SJSA1 (cell line): Measurements from ENCODE around the gene FGF14. TPM values are rescaled to one million over a fixed set of nuclear protein-coding genes. Genes with fewer than 3 reads are reported as not detected.

Source experiments
- DNase-seq, 2 experiments: peaks; one replicate each; pipeline ENCODE4 v3.0.0-alpha.2; 2015 to 2020; ENCODE audit warnings: low spot score in 2 of 2, low read depth in 1 of 2
- H3K27ac ChIP-seq: fragments of 250-450 bp; sonication (Bioruptor Pico); 2 replicates; pipeline ENCODE4 v1.5.1; 2020; ENCODE audit warnings: mild to moderate bottlenecking, moderate library complexity
- H3K27me3 ChIP-seq: fragments of 250-450 bp; sonication (Bioruptor Pico); replicated peaks from 2 replicates; pipeline ENCODE4 v1.5.1; 2020; ENCODE audit warnings: mild to moderate bottlenecking, moderate library complexity
- H3K36me3 ChIP-seq: fragments of 250-450 bp; sonication (Bioruptor Pico); 2 replicates; pipeline ENCODE4 v1.5.1; 2020; ENCODE audit warnings: mild to moderate bottlenecking
- H3K4me1 ChIP-seq: fragments of 250-450 bp; sonication (Bioruptor Pico); replicated peaks from 2 replicates; pipeline ENCODE4 v1.6.1; 2021; ENCODE audit warnings: mild to moderate bottlenecking
- H3K4me3 ChIP-seq: fragments of 250-450 bp; sonication (Bioruptor Pico); 2 replicates; pipeline ENCODE4 v1.5.1; 2020; ENCODE audit warnings: mild to moderate bottlenecking
- H3K9me3 ChIP-seq: fragments of 250-450 bp; sonication (Bioruptor Pico); replicated peaks from 2 replicates; pipeline ENCODE4 v1.5.1; 2020; ENCODE audit warnings: mild to moderate bottlenecking
- total RNA-seq: library from RNA; depleted of rRNA; stranded (reverse); fragments of >200 nt; shearing (Covaris generic); gene quantifications from 2 replicates; pipeline ENCODE4 v1.2.3, GENCODE V29; 2014

FGF14 gene
- total RNA-seq, 1 experiment from 2014 or later: not detected

GRCh38 chr13:102311901-102312300 is 89.9 kb downstream of the FGF14 start:
- Histone ChIP-seq H3K4me3 (no peak overlapping the region), H3K27me3 (no peaks in the 10 kb centered on the region), H3K36me3 (no peaks in the 10 kb centered on the region), H3K27ac (no peak overlapping the region), H3K9me3 (no peaks in the 10 kb centered on the region), H3K4me1 (no peaks in the 10 kb centered on the region)
- DNase-seq: no peak

GRCh38 chr13:102311419-102311796 is 90.4 kb downstream of the FGF14 start:
- H3K4me1 ChIP-seq: no peaks in the 10 kb centered on the region
- H3K27me3 ChIP-seq: no peaks in the 10 kb centered on the region
- no peak overlapping the region for H3K4me3 ChIP-seq
- no peak overlapping the region for H3K27ac ChIP-seq
- no peaks in the 10 kb centered on the region for H3K9me3 ChIP-seq
- DNase-seq: no peak
- H3K36me3 ChIP-seq: no peaks in the 10 kb centered on the region

GRCh38 chr13:102310691-102311418 is 91.0 kb downstream of the FGF14 start:
- Histone ChIP-seq H3K9me3 (no peaks in the 10 kb centered on the region), H3K36me3 (no peaks in the 10 kb centered on the region), H3K27me3 (no peaks in the 10 kb centered on the region), H3K4me3 (no peak overlapping the region), H3K27ac (no peak overlapping the region), H3K4me1 (no peaks in the 10 kb centered on the region)
- no peak for DNase-seq

GRCh38 chr13:102309110-102309509 is 92.7 kb downstream of the FGF14 start:
- H3K36me3 ChIP-seq: no peaks in the 10 kb centered on the region
- no peaks in the 10 kb centered on the region for H3K9me3 ChIP-seq
- no peaks in the 10 kb centered on the region for H3K27me3 ChIP-seq
- DNase-seq: no peak
- H3K4me3 ChIP-seq: no peak overlapping the region
- no peak overlapping the region for H3K27ac ChIP-seq
- no peaks in the 10 kb centered on the region for H3K4me1 ChIP-seq

- H3K4me1 ChIP-seq: no peaks in the 10 kb centered on the region
- no peaks in the 10 kb centered on the region for H3K9me3 ChIP-seq
- no peak overlapping the region for H3K4me3 ChIP-seq
- H3K36me3 ChIP-seq: no peaks in the 10 kb centered on the region
- no peak for DNase-seq
- no peaks in the 10 kb centered on the region for H3K27me3 ChIP-seq
- H3K27ac ChIP-seq: no peak overlapping the region
Observed at GRCh38 chr13:102302534-102302933, 99.3 kb downstream of the FGF14 start.

- H3K27me3 ChIP-seq: no peaks in the 10 kb centered on the region
- no peak for DNase-seq
- no peak overlapping the region for H3K4me3 ChIP-seq
- H3K4me1 ChIP-seq: no peaks in the 10 kb centered on the region
- no peaks in the 10 kb centered on the region for H3K36me3 ChIP-seq
- H3K27ac ChIP-seq: no peak overlapping the region
- no peaks in the 10 kb centered on the region for H3K9me3 ChIP-seq
Observed at GRCh38 chr13:102300379-102300778, 101.5 kb downstream of the FGF14 start.

- Histone ChIP-seq H3K4me3 (no peak overlapping the region), H3K36me3 (no peaks in the 10 kb centered on the region), H3K9me3 (no peaks in the 10 kb centered on the region), H3K27ac (no peak overlapping the region), H3K4me1 (no peaks in the 10 kb centered on the region), H3K27me3 (no peaks in the 10 kb centered on the region)
- DNase-seq: no peak
Observed at GRCh38 chr13:102299366-102299765, 102.5 kb downstream of the FGF14 start.

- no peaks in the 10 kb centered on the region for H3K9me3 ChIP-seq
- no peak overlapping the region for H3K4me3 ChIP-seq
- H3K36me3 ChIP-seq: no peaks in the 10 kb centered on the region
- no peak overlapping the region for H3K27ac ChIP-seq
- no peak for DNase-seq
- no peaks in the 10 kb centered on the region for H3K27me3 ChIP-seq
- H3K4me1 ChIP-seq: no peaks in the 10 kb centered on the region
Observed at GRCh38 chr13:102298051-102298450, 103.8 kb downstream of the FGF14 start.

GRCh38 chr13:102295316-102296048 is 106.4 kb downstream of the FGF14 start:
- Histone ChIP-seq H3K9me3 (no peaks in the 10 kb centered on the region), H3K27ac (no peak overlapping the region), H3K36me3 (no peaks in the 10 kb centered on the region), H3K4me1 (no peaks in the 10 kb centered on the region), H3K4me3 (no peak overlapping the region), H3K27me3 (no peaks in the 10 kb centered on the region)
- DNase-seq: no peak

GRCh38 chr13:102294407-102295018 is 107.3 kb downstream of the FGF14 start:
- no peaks in the 10 kb centered on the region for H3K27me3 ChIP-seq
- H3K36me3 ChIP-seq: no peaks in the 10 kb centered on the region
- H3K27ac ChIP-seq: no peak overlapping the region
- no peak for DNase-seq
- no peaks in the 10 kb centered on the region for H3K9me3 ChIP-seq
- H3K4me3 ChIP-seq: no peak overlapping the region
- H3K4me1 ChIP-seq: no peaks in the 10 kb centered on the region

GRCh38 chr13:102293723-102294122 is 108.1 kb downstream of the FGF14 start:
- no peaks in the 10 kb centered on the region for H3K36me3 ChIP-seq
- H3K27me3 ChIP-seq: no peaks in the 10 kb centered on the region
- H3K4me1 ChIP-seq: no peaks in the 10 kb centered on the region
- H3K4me3 ChIP-seq: no peak overlapping the region
- H3K27ac ChIP-seq: no peak overlapping the region
- no peak for DNase-seq
- no peaks in the 10 kb centered on the region for H3K9me3 ChIP-seq

- no peaks in the 10 kb centered on the region for H3K4me1 ChIP-seq
- DNase-seq: no peak
- no peak overlapping the region for H3K27ac ChIP-seq
- H3K4me3 ChIP-seq: no peak overlapping the region
- no peaks in the 10 kb centered on the region for H3K36me3 ChIP-seq
- no peaks in the 10 kb centered on the region for H3K9me3 ChIP-seq
- H3K27me3 ChIP-seq: no peaks in the 10 kb centered on the region
Observed at GRCh38 chr13:102291587-102292218, 110.1 kb downstream of the FGF14 start.

- Histone ChIP-seq H3K4me3 (no peak overlapping the region), H3K27ac (no peak overlapping the region), H3K27me3 (no peaks in the 10 kb centered on the region), H3K4me1 (no peaks in the 10 kb centered on the region), H3K36me3 (no peaks in the 10 kb centered on the region), H3K9me3 (no peaks in the 10 kb centered on the region)
- no peak for DNase-seq
Observed at GRCh38 chr13:102289606-102290005, 112.2 kb downstream of the FGF14 start.

- no peak overlapping the region for H3K27ac ChIP-seq
Observed at GRCh38 chr13:102286326-102286725, 115.5 kb downstream of the FGF14 start.

More at GRCh38 chr13:102286326-102286725, 115.5 kb downstream of the FGF14 start:
- Histone ChIP-seq H3K4me3 (no peak overlapping the region), H3K4me1 (no peaks in the 10 kb centered on the region), H3K36me3 (no peaks in the 10 kb centered on the region), H3K9me3 (no peaks in the 10 kb centered on the region), H3K27me3 (no peaks in the 10 kb centered on the region)
- DNase-seq: no peak
